Activated T-helper 17 cell treated with anti-CD3 and anti-CD28 coated beads, Interleukin-2, amount 50 U/mL, for 72 hours (primary cell): ENCODE results near the gene RUFY4. TPM values are rescaled to one million over a fixed set of nuclear protein-coding genes. Genes with fewer than 3 reads are reported as not detected.
"Not testable (repeated sequence)": the region's sequence is repeated elsewhere in the genome, so short reads cannot be mapped to it uniquely, and the experiment has no call there.

Source experiments
- ATAC-seq: fragments of 150-1000 bp; cut with Tn5 transposase; replicated peaks from 2 replicates; pipeline ENCODE4 v1.10.0; 2021; ENCODE audit warnings: mild to moderate bottlenecking, moderate library complexity
- H3K27ac Mint-ChIP-seq: one replicate; pipeline ENCODE4 v1.8.0; 2022; ENCODE audit warnings: mixed read lengths
- H3K27me3 Mint-ChIP-seq: one replicate; pipeline ENCODE4 v1.8.0; 2022; ENCODE audit warnings: mixed read lengths
- H3K36me3 Mint-ChIP-seq: one replicate; pipeline ENCODE4 v1.8.0; 2022; ENCODE audit warnings: low read depth, mild to moderate bottlenecking, mixed read lengths
- H3K4me1 Mint-ChIP-seq: one replicate; pipeline ENCODE4 v1.8.0; 2022; ENCODE audit warnings: mixed read lengths
- H3K4me3 Mint-ChIP-seq: one replicate; pipeline ENCODE4 v1.8.0; 2022; ENCODE audit warnings: mild to moderate bottlenecking, mixed read lengths
- H3K9me3 Mint-ChIP-seq: one replicate; pipeline ENCODE4 v1.8.0; 2022; ENCODE audit warnings: mixed read lengths
- total RNA-seq, 2 donors: library from RNA; stranded (reverse); gene quantifications; one replicate each; pipeline ENCODE4 v1.2.3, GENCODE V29; 2022

RUFY4 gene
- total RNA-seq, 2 donors from 2014 or later = 0.19 to 2.4 TPM

DNA sequence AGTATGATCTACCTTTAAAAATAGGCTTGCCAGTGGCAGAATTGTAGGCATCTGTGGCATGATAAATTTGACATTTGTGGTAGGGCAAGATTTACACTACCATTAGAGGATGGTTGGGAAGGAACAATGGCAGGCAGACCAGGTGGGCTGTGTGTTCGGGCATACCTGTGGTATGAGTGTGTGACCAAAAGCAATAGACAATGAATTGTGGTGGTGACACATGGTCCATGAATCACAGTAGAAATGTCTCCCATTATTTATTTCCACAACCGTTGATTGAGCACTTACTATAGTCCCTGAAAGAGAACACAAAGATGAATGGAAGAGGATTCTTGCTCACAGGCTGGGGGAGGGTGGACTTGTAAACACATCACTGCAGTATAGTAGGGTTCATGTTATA, 29.9 kb upstream of the RUFY4 start:
- Mint-ChIP-seq H3K27ac (no peak overlapping the region), H3K4me3 (no peak overlapping the region), H3K36me3 (no peaks in the 10 kb centered on the region), H3K4me1 (no peaks in the 10 kb centered on the region), H3K9me3 (no peaks in the 10 kb centered on the region), H3K27me3 (peaks cover 11% of the 10 kb centered on the region)
- ATAC-seq = peak; percentile 30

DNA sequence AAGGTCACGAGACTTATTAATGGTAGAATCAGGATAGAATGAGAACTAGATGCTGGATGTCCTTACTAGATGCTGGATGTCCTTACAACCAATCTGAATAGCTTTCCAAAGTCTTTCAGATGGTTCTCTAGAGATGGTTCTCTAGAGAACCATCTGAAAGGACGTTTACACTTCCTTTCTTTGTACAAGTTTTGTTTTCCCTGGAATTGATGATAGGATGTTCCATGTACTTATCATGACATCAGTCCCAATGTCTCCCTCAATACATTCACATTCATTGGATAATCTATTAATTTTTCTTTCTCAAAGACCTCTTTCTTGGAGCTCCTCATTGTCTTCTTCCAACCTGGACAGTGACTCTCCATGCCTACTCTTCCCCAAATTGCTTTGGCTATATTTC, 28.2 kb upstream of the RUFY4 start:
- peak overlapping the region; percentile 53 for H3K27ac Mint-ChIP-seq

DNA sequence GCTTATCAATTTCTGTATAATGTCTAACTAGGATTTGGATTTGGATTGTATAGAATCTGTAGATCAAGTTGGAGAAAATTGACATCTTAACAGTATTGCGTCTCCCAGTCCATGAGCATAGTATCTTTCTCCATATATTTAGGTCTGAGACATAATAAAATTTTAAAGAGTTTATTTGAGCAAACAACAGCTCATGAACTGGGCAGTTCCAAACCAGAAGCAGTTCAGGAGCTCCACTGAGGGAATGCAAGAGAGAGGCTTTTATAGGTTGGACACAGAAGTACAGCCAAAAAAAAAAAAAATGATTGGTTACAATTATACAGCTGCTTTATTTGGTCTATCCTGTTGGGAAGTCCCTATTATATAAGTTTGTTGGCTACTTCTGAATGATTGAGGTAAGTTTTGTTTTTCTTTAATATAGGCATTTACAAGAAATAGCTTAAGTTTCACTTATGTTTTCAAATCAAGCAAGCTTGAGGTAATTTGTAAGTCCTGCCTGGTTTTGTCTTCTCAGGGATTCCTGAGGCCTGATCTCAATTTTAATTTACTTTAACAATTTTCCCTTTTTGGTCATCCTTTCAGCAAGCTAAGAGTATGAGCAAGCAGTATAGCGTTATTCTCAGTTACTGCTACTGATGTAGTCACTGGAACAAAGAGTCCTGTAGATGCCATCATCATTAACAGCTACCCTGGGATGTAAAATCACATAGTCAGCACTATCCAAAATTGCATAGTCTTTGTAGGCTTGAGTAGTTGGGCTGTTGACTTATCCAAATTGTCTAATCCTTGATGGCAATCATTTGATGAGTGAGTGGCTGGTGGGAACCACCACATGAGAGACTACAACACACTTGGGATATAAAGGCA, 27.5 kb upstream of the RUFY4 start:
- peak overlapping the region; percentile 53 for H3K27ac Mint-ChIP-seq

More for the DNA sequence above, 28.2 kb upstream of the RUFY4 start:
- no peak for ATAC-seq
- H3K4me3 Mint-ChIP-seq = no peak overlapping the region
- H3K36me3 Mint-ChIP-seq = no peaks in the 10 kb centered on the region
- no peaks in the 10 kb centered on the region for H3K4me1 Mint-ChIP-seq
- H3K9me3 Mint-ChIP-seq = peaks cover 5% of the 10 kb centered on the region
- peaks cover 11% of the 10 kb centered on the region for H3K27me3 Mint-ChIP-seq

DNA sequence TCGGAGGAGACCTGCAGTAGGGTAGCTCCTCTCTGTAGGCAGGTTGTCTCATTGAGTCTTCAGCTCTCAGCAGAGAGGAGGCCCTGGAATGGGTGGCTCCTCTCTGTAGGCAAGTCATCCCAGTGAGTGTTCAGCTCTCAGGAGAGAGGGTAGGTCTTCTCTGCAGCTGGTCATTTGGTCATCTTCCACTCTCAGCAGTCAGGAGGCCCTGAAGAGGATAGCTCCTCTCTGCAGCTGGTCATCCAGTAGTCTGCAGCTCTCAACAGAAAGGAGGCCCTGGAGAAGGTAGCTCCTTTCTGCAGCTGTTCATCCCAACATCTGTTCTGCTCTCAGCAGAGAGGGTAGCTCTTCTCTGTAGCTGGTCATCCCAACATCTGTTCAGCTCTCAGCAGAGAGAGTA, 26.0 kb upstream of the RUFY4 start:
- H3K4me1 Mint-ChIP-seq = no peaks in the 10 kb centered on the region
- H3K27ac Mint-ChIP-seq = no peak overlapping the region
- no peak overlapping the region for H3K4me3 Mint-ChIP-seq

More for the DNA sequence above, 27.5 kb upstream of the RUFY4 start:
- peak; percentile 66 for ATAC-seq
- Mint-ChIP-seq H3K4me1 (no peaks in the 10 kb centered on the region), H3K36me3 (no peaks in the 10 kb centered on the region), H3K4me3 (no peak overlapping the region), H3K9me3 (peaks cover 5% of the 10 kb centered on the region), H3K27me3 (peaks cover 11% of the 10 kb centered on the region)

DNA sequence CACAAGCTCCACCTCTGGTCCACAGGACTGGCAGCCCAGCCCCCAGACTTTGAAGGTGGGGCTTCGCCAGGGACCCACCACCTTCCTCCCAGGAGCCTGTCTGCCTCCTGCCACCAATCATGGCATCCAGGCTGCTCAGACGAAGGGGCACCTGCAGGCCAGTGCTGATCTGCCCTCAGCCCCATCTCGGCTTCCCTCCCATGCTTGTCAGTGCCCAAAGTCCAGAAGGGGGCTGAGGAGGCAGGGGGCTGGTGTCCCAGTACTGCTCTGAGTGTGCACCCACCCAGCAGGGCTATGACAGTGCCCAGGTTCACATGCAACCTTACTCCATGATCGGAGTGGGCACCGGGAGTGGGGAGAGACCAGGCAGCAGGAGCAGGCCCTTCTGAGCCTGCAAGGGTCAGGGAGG, 25.3 kb upstream of the RUFY4 start:
- H3K4me1 Mint-ChIP-seq = no peaks in the 10 kb centered on the region
- ATAC-seq = no peak
- no peak overlapping the region for H3K27ac Mint-ChIP-seq
- no peaks in the 10 kb centered on the region for H3K36me3 Mint-ChIP-seq
- H3K9me3 Mint-ChIP-seq = peaks cover 5% of the 10 kb centered on the region
- no peak overlapping the region for H3K4me3 Mint-ChIP-seq
- H3K27me3 Mint-ChIP-seq = peaks cover 14% of the 10 kb centered on the region

More for the DNA sequence above, 26.0 kb upstream of the RUFY4 start:
- H3K27me3 Mint-ChIP-seq = peaks cover 11% of the 10 kb centered on the region
- no peaks in the 10 kb centered on the region for H3K36me3 Mint-ChIP-seq
- peaks cover 5% of the 10 kb centered on the region for H3K9me3 Mint-ChIP-seq
- no peak for ATAC-seq

DNA sequence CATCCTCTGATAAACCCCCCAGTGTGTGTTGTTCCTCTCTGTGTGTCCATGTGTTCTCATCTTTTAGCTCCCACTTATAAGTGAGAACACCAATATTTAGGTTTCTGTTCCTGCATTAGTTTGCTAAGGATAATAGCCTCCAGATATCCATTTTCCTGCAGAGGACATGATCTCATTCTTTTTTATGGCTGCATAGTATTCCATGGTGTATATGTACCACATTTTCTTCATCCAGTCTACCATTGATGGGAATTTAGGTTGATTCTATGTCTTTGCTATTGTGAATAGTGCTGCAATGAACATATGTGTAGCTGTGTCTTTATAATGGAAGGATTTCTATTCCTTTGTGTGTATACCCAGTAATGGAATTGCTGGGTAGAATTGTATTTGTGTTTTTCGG, 24.5 kb upstream of the RUFY4 start:
- not testable (repeated sequence) for ATAC-seq, H3K4me1 Mint-ChIP-seq, H3K9me3 Mint-ChIP-seq, H3K27ac Mint-ChIP-seq, H3K36me3 Mint-ChIP-seq, H3K4me3 Mint-ChIP-seq
- peaks cover 10% of the 10 kb centered on the region for H3K27me3 Mint-ChIP-seq

DNA sequence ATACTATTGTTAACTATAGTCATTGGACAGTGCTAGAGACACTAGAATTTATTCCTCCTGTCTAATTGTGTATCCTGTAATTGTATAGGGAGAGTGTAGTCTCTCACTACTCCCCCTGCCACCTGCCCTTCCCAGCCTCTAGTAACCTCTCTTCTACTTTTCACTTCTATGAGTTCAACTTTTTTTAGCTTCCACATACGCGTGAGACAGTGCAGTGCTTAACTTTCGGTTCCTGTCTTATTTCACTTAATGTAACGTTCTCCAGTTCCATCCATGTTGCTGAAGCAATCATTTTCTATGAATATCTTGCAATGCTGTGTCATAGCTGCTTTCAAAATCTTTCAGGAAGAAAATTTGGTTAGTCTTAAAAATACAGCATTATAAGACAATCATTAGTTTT, 22.8 kb upstream of the RUFY4 start:
- Mint-ChIP-seq H3K27ac (no peak overlapping the region), H3K27me3 (peaks cover 9% of the 10 kb centered on the region), H3K9me3 (peaks cover 10% of the 10 kb centered on the region), H3K36me3 (no peaks in the 10 kb centered on the region), H3K4me1 (no peaks in the 10 kb centered on the region), H3K4me3 (no peak overlapping the region)
- no peak for ATAC-seq

DNA sequence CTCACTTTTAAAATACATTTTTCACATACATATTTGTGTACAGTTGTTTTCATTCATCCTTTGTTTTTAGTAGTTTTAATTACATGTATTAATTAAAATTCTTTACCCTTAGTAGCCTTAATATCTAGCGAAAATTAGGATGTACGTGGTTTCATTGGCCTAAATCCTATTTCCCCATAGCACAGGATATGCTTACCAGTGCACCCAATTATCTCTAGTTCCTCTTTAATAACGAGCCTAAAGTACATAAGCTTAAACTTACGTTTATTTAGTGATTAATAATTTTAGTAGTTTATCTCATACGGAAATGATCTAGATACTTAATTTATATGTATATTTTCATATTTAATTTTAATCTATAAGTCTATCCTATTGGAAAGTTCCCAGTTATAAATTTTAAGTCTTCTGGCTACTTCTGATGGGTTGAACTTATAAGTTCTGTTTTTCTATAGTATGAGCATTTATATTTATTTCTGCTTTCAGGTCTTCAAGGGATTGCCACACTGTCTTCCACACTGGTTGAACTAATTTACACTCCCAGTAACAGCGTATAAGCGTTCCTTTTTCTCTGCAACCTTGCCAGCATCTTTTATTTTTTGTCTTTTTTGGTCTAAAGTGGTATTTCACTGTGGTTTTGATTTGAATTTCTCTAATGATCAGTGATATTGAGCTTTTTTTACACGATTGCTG, 21.4 kb upstream of the RUFY4 start:
- Mint-ChIP-seq H3K27ac (no peak overlapping the region), H3K27me3 (peaks cover 15% of the 10 kb centered on the region), H3K4me3 (no peak overlapping the region), H3K9me3 (peaks cover 10% of the 10 kb centered on the region), H3K4me1 (no peaks in the 10 kb centered on the region), H3K36me3 (no peaks in the 10 kb centered on the region)
- no peak for ATAC-seq

DNA sequence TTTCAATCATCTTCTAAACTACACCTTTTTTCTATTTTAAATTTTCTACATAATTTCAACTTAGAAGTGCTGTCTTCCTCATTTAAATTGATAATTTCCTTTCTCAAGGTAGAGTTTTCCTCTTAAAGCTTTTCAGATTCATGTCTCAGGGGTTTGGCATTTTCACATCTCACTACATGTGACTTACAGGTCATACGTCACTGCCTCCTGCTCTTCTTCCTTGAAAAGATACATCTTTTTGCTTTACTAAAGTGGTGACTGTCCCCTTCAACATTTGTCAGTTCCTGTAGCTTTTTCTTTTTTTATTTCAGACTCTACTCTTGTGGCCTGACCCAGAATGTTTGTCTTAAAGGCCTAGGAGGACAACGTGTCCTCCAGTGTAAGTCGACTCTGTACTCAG, 17.1 kb upstream of the RUFY4 start:
- no peaks in the 10 kb centered on the region for H3K4me1 Mint-ChIP-seq
- H3K36me3 Mint-ChIP-seq = no peaks in the 10 kb centered on the region
- peaks cover 5% of the 10 kb centered on the region for H3K9me3 Mint-ChIP-seq
- no peak for ATAC-seq
- no peak overlapping the region for H3K4me3 Mint-ChIP-seq
- no peak overlapping the region for H3K27ac Mint-ChIP-seq
- H3K27me3 Mint-ChIP-seq = peaks cover 24% of the 10 kb centered on the region

DNA sequence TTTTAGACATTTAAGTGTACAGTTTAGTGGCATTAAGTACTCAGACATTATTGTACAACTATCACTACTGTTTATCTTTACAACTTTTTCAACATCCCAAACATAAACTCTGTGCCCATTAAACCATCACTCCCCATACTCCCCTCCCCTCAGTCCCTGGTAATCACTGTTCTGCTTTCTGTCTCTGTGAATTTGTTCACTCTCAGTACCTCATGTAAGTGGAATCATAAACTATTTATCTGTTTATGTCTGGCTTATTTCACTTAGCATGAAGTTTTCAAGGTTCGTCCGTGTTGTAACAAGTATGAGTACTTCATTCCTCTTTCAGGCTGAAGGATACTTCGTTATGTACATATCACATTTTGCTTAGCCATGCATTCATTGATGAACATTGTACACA, 9.8 kb upstream of the RUFY4 start:
- ATAC-seq = no peak
- Mint-ChIP-seq H3K4me1 (no peaks in the 10 kb centered on the region), H3K4me3 (no peak overlapping the region), H3K27ac (no peak overlapping the region), H3K27me3 (peaks cover 50% of the 10 kb centered on the region), H3K9me3 (no peaks in the 10 kb centered on the region), H3K36me3 (no peaks in the 10 kb centered on the region)

DNA sequence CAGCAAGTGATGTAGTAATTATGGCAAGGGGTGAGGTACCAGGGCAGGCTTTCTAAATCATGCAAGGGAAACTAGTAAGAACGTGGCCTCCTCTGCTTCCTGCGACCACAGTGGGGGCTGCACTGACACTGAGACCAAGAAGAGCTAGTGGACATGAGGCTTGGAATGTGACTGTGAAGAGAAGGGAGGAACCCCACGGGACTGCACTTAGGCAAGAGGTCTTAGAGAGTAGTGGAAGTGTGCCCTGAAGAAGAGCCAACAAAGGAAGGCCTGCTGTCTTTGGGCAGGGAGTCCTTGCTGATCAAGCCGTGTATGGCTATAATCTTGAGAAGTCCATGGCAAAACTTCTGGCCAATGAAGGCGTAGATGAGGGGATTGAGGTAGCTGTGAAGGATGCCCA, 8.9 kb upstream of the RUFY4 start:
- no peaks in the 10 kb centered on the region for H3K36me3 Mint-ChIP-seq
- no peak overlapping the region for H3K4me3 Mint-ChIP-seq
- ATAC-seq = no peak
- no peaks in the 10 kb centered on the region for H3K9me3 Mint-ChIP-seq
- H3K27ac Mint-ChIP-seq = no peak overlapping the region
- peaks cover 53% of the 10 kb centered on the region for H3K27me3 Mint-ChIP-seq
- H3K4me1 Mint-ChIP-seq = no peaks in the 10 kb centered on the region

DNA sequence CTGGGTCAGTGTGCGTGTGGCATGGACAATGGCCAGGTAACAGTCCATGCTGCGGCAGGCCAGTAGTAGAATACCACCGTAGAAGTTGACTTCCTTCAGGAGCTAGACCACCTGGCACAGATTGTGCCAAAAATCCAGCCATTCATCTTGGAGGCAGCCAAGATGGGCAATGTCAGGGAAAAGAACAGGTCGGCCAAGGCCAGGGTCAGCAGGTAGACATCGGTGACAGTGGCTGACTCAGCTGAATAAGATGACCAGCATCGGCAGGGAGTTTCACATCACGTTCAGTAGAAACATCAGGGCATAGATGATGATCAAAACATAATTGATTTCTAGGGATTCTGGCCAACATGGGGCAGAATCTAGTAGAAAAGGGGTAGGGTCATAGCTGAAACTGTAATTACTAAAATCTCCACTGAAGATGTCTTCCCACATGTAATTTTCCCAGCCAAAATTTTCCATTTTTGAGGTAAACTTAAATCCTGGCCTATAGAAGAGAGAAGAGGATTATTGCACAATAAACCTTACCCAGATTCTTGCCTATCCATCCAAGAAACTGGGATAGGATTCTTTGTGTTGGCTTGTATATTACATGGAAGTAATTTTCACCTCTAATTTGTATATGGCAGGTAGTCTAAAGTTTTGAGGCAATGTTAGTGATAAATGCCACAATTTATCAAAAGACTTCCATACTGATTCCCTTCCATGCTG, 7.9 kb upstream of the RUFY4 start:
- H3K9me3 Mint-ChIP-seq = no peaks in the 10 kb centered on the region
- no peaks in the 10 kb centered on the region for H3K4me1 Mint-ChIP-seq
- H3K27me3 Mint-ChIP-seq = peaks cover 50% of the 10 kb centered on the region
- ATAC-seq = no peak
- no peak overlapping the region for H3K27ac Mint-ChIP-seq
- H3K36me3 Mint-ChIP-seq = no peaks in the 10 kb centered on the region
- no peak overlapping the region for H3K4me3 Mint-ChIP-seq

DNA sequence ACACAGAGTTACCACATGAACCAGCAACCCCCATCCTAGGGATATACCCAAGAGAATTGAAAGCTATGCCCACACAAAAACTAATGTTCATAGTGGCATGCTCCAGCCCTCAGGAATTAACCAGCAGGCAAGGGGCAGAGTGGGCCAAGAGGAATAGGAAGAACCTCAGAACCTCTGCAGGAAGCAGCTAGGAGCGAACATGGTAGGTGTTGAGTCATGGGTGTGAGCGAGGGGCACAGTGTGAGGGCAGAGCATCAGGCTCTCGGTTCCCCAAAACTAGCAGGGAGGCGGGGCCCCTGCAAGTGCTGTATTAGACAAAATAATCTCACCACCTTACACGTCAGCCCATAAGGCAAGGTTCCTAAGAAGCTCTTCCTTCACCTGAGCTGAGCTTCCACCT, 5.6 kb upstream of the RUFY4 start:
- no peak overlapping the region for H3K27ac Mint-ChIP-seq
- peaks cover 52% of the 10 kb centered on the region for H3K27me3 Mint-ChIP-seq
- H3K9me3 Mint-ChIP-seq = no peaks in the 10 kb centered on the region
- no peaks in the 10 kb centered on the region for H3K4me1 Mint-ChIP-seq
- no peak for ATAC-seq
- no peaks in the 10 kb centered on the region for H3K36me3 Mint-ChIP-seq
- no peak overlapping the region for H3K4me3 Mint-ChIP-seq

DNA sequence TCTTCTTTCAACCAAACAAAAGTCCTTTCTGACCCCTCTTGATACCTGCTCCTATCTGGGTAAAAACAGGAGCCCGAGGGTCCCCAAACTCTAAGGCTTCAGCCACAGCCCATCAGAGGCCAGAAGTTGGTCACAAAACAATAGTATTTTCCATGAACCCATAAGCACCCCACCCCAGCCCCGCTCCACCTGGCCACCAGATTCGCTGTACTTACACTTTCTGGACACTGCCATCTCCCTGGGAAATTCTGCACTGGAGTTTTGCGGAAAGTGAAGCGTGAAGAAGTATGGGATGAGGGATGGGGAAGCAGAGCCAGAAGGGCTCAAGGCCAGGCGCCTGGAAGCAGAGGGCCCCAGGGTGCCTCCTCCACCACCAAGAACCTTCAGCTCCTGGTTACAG, 5.2 kb upstream of the RUFY4 start:
- H3K4me3 Mint-ChIP-seq = no peak overlapping the region
- peaks cover 48% of the 10 kb centered on the region for H3K27me3 Mint-ChIP-seq
- H3K4me1 Mint-ChIP-seq = no peaks in the 10 kb centered on the region
- H3K27ac Mint-ChIP-seq = no peak overlapping the region
- H3K36me3 Mint-ChIP-seq = no peaks in the 10 kb centered on the region
- H3K9me3 Mint-ChIP-seq = no peaks in the 10 kb centered on the region
- ATAC-seq = no peak
